Inferior parietal cortex (tissue), 1 donor: ENCODE results near the gene GNG13.
"Not testable (repeated sequence)": the region's sequence is repeated elsewhere in the genome, so short reads cannot be mapped to it uniquely, and the experiment has no call there.

ENCODE experiments used
- DNase-seq: peaks from one replicate; pipeline ENCODE4 v3.0.0-alpha.2; 2016; ENCODE audit errors: extremely low spot score

Gene GNG13

GRCh38 chr16:831571-832413, 31.3 kb upstream of the GNG13 start:
- no peak for DNase-seq

- no peak for DNase-seq
Measured at GRCh38 chr16:830871-831570, 30.5 kb upstream of the GNG13 start.

GRCh38 chr16:830107-830870, 29.8 kb upstream of the GNG13 start:
- no peak for DNase-seq

GRCh38 chr16:828891-829290, 28.4 kb upstream of the GNG13 start:
- no peak for DNase-seq

- no peak for DNase-seq
Measured at GRCh38 chr16:827513-827912, 27.0 kb upstream of the GNG13 start.

GRCh38 chr16:825341-826061, 25.0 kb upstream of the GNG13 start:
- DNase-seq: no peak

GRCh38 chr16:824601-825000, 24.1 kb upstream of the GNG13 start:
- no peak for DNase-seq

GRCh38 chr16:824194-824593, 23.7 kb upstream of the GNG13 start:
- DNase-seq: no peak

- DNase-seq: no peak
Measured at GRCh38 chr16:822909-823297, 22.4 kb upstream of the GNG13 start.

- no peak for DNase-seq
Measured at GRCh38 chr16:822174-822908, 21.8 kb upstream of the GNG13 start.

GRCh38 chr16:821751-822150, 21.2 kb upstream of the GNG13 start:
- no peak for DNase-seq

- DNase-seq: no peak
Measured at GRCh38 chr16:820748-821147, 20.2 kb upstream of the GNG13 start.

- DNase-seq: not testable (repeated sequence)
Measured at GRCh38 chr16:820044-820408, 19.5 kb upstream of the GNG13 start.

- no peak for DNase-seq
Measured at GRCh38 chr16:819336-820043, 19.0 kb upstream of the GNG13 start.

GRCh38 chr16:818592-818991, 18.1 kb upstream of the GNG13 start:
- DNase-seq: no peak

GRCh38 chr16:818132-818531, 17.6 kb upstream of the GNG13 start:
- DNase-seq: no peak

GRCh38 chr16:817001-817906, 16.7 kb upstream of the GNG13 start:
- DNase-seq: no peak

GRCh38 chr16:815861-816260, 15.3 kb upstream of the GNG13 start:
- no peak for DNase-seq

- no peak for DNase-seq
Measured at GRCh38 chr16:814974-815373, 14.4 kb upstream of the GNG13 start.
